Prostate gland (tissue), 2 donors: Measurements from ENCODE around the gene OR10H4.

Experiments used
- POLR2AphosphoS5 ChIP-seq: sonication (generic); formaldehyde crosslinking; IDR thresholded peaks from one replicate; pipeline ENCODE4 v1.6.1; 2017; ENCODE audit warnings: antibody characterized with exemption
- TF ChIP-seq, protein P1 (sequence below), 4 experiments: fragments of 200-600 bp in 2 of 4; fragments of 450-650 bp in 2 of 4; sonication (generic) in 2 of 4; IDR thresholded peaks; 1 replicate in 3 of 4; 2 replicates in 1 of 4; pipeline ENCODE4 v1.5.1; 2016 to 2019; ENCODE audit warnings: antibody characterized with exemption in 4 of 4, mild to moderate bottlenecking in 2 of 4, moderate library complexity in 2 of 4

DNA sequence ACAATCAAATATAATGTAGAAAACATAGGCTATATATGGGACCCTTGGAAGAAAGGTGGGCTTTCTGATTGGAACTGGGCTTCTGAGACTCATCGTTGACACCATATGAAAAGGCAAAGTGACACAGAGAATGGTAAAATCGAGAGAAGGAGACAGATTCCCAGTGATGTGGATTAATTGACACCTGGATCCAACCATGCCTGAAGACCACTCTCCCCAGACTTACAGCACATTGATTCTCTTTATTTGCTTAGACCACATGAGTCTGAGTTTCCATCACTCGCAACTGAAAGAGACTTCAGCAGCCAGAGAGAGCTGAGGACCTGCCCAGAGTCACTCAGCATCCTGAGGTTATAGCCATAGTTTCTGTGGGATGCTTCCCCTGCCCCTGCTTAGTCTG, 20.5 kb upstream of the OR10H4 start:
- TF ChIP-seq, protein P1, sequence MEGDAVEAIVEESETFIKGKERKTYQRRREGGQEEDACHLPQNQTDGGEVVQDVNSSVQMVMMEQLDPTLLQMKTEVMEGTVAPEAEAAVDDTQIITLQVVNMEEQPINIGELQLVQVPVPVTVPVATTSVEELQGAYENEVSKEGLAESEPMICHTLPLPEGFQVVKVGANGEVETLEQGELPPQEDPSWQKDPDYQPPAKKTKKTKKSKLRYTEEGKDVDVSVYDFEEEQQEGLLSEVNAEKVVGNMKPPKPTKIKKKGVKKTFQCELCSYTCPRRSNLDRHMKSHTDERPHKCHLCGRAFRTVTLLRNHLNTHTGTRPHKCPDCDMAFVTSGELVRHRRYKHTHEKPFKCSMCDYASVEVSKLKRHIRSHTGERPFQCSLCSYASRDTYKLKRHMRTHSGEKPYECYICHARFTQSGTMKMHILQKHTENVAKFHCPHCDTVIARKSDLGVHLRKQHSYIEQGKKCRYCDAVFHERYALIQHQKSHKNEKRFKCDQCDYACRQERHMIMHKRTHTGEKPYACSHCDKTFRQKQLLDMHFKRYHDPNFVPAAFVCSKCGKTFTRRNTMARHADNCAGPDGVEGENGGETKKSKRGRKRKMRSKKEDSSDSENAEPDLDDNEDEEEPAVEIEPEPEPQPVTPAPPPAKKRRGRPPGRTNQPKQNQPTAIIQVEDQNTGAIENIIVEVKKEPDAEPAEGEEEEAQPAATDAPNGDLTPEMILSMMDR (IDR thresholded peaks at IDR 0.05) = no peak
- no peak for TF ChIP-seq POLR2AphosphoS5
